HEK293T (cell line): ENCODE data around the gene MYOM3.

Source experiments
- SP1 ChIP-seq: fragments of 450-650 bp; IDR thresholded peaks from 2 replicates; pipeline ENCODE4 v1.6.1; 2017
- ZNF384 ChIP-seq: fragments of 450-650 bp; IDR thresholded peaks from 2 replicates; pipeline ENCODE4 v1.6.1; 2016

- TF ChIP-seq ZNF384, result no peak
- no peak for TF ChIP-seq SP1
These were observed 9.5 kb upstream of the MYOM3 start for GRCh38 chr1:24121406-24121805.
